Stimulated activated CD8-positive, alpha-beta memory T cell treated with anti-CD3 and anti-CD28 coated beads, Interleukin-4, amount 100 ng/mL, for 24 hours (primary cell): ENCODE measurements around the gene ARHGAP23.
"Not testable (repeated sequence)": the region's sequence is repeated elsewhere in the genome, so short reads cannot be mapped to it uniquely, and the experiment has no call there.

Source experiments
- DNase-seq: peaks from one replicate; pipeline ENCODE4 v3.0.0-alpha.2; 2020; ENCODE audit warnings: low read depth

ARHGAP23 gene

DNA sequence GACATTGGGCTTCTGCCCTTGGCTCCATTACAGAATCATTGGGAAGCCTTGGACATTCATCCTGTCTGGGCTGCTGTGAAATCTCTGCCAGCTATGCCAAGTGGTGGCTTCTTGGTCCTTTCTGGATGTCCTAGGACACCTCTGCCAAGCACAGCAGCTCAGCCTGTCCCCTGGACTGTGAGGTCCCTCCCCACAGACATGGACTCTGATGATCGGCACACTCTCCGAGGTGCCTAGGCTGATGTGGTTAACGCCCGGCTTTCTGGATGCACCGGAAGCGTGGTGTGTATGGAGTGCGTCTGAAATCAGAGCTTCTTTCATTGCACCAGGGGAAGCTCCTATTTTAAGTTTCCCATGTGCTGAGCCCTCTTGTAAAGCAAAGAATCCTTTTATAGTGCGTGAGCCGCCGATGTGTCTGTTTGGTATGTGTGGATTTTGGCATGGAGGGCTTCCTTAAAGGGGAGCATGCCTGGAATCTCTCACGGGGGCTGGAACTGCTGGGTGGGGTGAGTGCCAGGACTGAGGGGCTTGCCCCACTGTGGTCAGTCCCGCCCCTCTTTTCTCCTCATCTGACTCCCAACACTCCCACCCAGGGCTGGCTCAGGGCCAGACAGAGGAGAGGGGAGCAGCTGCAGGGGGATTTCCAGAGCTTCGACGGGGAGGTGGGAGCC is 7.0 kb upstream of the ARHGAP23 start:
- DNase-seq, result no peak

- no peak for DNase-seq
Measured at GRCh38 chr17:38421871-38422827, 6.1 kb upstream of the ARHGAP23 start.

GRCh38 chr17:38424297-38424972 is 3.8 kb upstream of the ARHGAP23 start:
- DNase-seq, result no peak

DNA sequence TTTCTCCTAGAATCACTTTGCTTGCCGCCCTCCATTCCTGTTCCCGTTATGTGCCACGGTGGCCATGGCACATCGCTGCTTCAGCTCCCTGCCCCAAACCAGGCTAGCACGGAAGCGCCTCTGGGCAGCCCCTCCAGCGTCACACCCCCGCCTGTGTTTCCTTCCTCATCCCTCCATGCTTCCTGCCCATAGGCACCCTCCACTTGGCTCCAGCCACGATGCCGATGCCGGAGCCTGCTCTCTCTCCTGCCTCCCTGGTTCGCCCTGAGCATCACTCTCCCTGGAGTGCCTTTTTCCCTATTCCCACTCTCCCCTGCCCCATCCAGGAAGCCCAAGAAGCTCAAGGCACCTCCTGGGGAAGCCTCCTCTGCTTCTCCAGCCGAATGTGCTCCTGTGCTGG is 3.2 kb upstream of the ARHGAP23 start:
- DNase-seq, result no peak

GRCh38 chr17:38425744-38426143 is 2.5 kb upstream of the ARHGAP23 start:
- DNase-seq, result no peak

GRCh38 chr17:38426441-38426840 is 1.8 kb upstream of the ARHGAP23 start:
- no peak for DNase-seq

- no peak for DNase-seq
Measured at GRCh38 chr17:38427160-38427949, 909 bp upstream of the ARHGAP23 start.

DNA sequence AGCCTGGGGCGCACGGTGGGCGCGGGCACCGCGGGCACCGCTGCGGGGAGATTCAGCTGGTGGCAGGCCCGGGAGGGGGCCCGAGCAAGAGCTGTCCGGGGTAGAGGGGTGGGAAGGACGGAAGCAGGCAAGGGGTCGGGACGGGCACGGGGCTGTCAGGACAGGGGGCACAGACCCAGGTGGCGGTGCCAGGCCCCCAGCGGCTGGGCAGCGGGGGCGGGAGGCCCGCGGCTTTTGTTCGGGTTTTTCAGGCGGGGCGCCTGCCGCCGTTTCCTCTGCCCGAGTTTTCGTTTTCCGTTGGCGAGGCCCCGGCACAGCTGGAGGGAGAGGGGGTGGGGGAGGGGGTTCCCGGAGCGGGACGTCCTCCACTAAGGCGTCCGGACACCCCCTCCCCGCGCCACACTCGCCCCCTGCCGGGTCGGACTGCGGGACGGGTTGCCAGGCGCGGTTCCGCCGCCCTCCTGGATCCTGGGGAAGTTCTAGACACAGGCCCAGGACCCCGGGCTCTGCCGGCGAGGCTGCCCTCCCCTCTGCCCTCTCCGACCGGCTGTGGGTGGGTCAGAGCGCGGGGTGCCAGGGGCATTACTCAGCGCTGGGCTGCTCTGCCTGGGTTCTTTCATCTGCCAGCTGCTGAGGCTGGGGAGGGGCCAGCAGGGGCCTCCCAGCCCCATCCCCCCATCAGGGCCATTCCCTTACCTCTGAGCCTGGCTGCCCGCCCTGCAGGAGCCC is 543 bp downstream of the ARHGAP23 start:
- DNase-seq, result no peak

DNA sequence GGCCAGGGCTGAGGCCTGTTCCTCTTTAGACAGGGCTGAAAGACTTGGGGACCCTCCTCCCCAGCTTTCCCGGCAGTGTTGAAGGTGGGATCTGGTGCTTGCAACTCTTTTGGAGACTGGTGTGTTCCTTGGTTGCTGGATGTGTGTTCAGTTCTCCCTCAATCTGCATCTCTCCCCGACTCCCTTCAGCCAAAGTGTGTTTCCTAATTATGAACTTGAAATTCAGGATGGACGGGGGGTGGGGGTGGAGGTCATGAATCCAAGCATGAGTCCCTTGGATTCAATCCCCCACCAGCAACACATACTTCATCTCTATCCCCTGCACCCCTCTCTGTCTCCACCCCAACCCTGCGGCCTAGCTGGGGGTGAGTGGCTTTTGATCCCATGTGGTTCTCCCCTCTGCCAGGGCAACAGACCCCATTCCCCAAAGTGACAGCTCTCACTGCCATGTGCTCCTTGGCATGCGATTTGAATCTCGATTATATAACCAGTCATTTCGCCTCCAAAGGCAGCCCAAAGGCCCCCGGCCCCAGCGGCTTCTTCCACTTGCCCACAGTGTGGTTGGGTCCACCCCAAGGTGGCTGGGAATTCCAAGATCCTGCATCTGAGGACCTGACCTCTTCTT is 1.3 kb downstream of the ARHGAP23 start:
- no peak for DNase-seq

DNA sequence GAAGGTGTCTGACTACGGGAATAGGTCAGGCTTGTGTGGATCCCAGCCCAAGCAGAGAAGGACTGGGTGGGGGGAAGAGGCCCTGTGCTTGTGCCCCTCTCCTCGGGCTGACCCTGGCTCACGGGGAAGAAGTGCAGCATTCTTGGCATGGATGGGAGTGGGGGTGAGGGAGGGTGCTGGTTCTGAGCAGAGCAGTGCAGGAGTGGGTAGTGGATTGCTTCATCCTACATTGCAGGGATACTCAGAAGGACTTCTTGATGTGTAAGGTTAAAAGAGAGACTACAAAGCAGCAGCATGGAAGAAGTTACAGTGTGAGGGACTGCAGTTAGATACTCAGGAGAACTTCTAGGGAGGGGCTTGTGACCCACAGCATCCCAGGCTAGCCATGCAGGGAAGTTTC is 2.1 kb downstream of the ARHGAP23 start:
- DNase-seq, result no peak

- no peak for DNase-seq
Measured at GRCh38 chr17:38430822-38431221, 2.6 kb downstream of the ARHGAP23 start.

DNA sequence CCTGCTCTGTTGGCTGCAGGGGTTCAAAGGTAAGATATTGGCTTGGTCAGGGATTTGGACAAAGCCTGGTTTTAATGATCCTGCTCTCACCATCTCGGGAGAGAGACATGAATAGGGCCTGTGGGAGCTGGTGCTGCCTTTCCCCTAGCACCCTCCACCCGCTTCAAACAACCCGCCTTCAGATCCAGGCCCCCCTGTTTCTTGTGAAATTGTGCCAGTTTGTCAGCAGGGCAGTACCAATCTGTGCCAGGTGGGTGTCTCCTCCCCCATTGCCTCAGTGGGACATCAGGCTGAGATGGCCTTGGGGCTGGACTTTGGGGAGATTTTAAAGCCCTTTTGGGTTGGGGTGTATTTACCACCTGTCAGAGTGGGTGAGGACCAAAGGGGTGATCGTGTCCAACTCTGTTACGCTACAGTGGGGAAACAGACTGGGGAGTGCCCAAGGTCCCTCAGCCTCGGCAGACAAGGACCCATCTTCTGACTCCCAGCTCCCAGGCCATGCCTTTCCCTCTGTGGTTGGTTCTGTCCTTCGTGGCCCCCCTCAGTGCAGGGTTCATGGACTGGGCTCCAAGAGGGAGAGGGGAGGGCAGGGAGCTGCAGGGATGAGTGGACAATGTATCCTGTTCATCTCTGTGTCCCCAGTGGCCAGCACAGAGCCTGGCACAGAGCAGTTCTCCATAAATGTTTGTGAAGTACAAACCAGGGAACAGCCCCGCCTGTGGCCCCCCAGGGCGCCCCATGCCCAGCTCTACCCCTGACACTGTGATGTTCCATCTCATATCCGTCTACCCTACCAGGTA is 3.3 kb downstream of the ARHGAP23 start:
- DNase-seq, result no peak

DNA sequence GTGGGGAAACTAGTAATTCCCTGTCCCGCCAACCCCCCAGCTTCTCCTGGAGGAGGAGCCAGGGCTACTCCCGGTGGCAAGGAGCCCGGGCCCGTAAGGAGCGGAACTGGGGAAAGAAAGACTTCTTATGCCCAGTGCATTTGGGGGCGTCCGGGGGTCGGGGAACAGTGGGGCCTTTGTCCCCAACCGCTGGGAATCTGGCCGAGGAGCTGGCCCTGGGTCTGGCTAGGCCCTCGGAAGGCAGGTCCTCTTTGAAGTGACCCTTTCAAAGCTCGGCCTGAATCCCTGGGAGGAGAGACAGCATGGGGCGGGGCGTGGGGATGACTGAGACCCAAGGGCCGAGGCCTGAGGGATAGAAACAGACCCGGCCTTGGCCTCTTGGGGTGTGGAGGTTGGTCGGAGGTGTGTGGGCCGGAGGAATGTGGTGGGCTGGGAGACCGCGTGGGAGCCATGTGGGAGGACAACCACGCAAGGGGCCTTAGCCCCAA is 6.0 kb downstream of the ARHGAP23 start:
- DNase-seq, result no peak

DNA sequence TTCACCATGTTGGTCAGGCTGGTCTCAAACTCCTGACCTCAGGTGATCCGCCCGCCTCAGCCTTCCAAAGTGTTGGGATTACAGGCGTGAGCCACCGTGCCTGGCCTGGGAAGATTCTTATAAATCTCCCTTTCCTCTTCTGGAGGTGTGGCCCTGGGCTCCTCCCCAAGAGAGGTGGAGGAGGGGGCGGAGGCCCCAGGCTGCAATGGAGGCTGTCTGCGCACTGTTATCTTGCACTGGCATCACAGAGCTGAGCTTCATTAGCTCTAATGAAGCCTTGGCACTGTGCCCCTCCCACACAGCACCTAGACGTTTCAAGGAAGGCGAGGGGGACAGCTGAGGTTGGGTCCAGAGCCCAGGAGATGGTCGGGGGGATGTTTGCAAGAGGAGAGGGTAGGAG is 7.5 kb downstream of the ARHGAP23 start:
- DNase-seq, result no peak

DNA sequence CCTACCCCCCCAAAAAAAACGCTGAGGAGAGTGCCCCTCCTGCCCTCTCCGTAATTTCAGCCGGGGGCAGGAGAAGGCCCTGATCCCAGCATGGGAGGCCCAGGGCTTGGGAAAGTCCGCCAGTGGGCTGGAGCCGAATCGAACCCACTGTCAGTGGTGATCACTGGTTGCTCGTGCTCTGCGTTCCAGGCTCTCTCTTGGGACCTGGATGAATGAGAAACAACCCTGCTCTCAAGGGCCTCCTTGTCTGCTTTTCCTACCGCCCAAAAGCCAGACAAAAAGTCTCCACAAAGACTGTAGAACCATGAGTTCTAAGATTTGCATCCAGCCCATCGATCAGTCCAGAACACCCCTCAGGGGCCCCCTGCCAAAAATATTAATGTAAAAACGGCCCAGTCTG is 8.1 kb downstream of the ARHGAP23 start:
- no peak for DNase-seq

DNA sequence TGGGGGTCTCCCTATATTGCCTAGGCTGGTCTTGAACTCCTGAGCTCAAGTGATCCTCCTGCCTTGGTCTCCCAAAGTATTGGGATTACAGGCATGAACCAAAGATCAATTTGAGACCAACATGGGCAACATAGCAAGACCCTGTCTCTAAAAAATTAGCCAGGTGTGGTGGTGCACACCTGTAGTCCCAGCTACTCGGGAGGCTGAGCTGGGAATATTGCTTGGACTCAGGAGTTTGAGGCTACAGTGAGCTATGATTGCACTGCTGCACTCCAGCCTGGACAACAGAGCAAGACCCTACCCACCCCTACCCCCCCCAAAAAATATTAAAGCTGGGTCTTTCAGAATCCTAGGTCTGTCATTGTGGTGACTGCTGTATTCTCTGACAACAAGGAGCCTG is 9.0 kb downstream of the ARHGAP23 start:
- DNase-seq, result not testable (repeated sequence)

GRCh38 chr17:38439436-38439835 is 11.2 kb downstream of the ARHGAP23 start:
- DNase-seq, result no peak

GRCh38 chr17:38440614-38441397 is 12.5 kb downstream of the ARHGAP23 start:
- no peak for DNase-seq
